GM23338 (cell line): Measurements from ENCODE around the gene SMIM33. TPM values are rescaled to one million over a fixed set of nuclear protein-coding genes. Genes with fewer than 3 reads are reported as not detected.

Source experiments
- ATAC-seq: fragments of 200-7000 bp; cut with Tn5 transposase; 3 replicates; pipeline ENCODE4 v1.9.1; 2020
- DNase-seq: peaks from one replicate; pipeline ENCODE4 v3.0.0-alpha.2; 2015; ENCODE audit warnings: low spot score
- H2AFZ ChIP-seq: fragments of 200-600 bp; sonication (generic); 2 replicates; pipeline ENCODE4 v1.8.0; 2016; ENCODE audit warnings: antibody characterized with exemption, mild to moderate bottlenecking, moderate library complexity
- H3F3A ChIP-seq: fragments of 200-600 bp; sonication (generic); replicated peaks from 2 replicates; pipeline ENCODE4 v1.8.0; 2017; ENCODE audit warnings: antibody characterized with exemption, mixed run types, low read depth
- H3K27ac ChIP-seq: fragments of 200-600 bp; sonication (generic); 2 replicates; pipeline ENCODE4 v1.6.1; 2016; ENCODE audit warnings: low read depth
- H3K27me3 ChIP-seq: fragments of 200-600 bp; sonication (generic); 2 replicates; pipeline ENCODE4 v1.8.0; 2016; ENCODE audit warnings: mild to moderate bottlenecking, mixed run types, moderate library complexity; ENCODE audit not compliant: insufficient read depth
- H3K36me3 ChIP-seq: fragments of 200-600 bp; sonication (generic); 2 replicates; pipeline ENCODE4 v1.8.0; 2016; ENCODE audit warnings: mild to moderate bottlenecking; ENCODE audit not compliant: insufficient read depth
- H3K4me1 ChIP-seq: fragments of 200-600 bp; sonication (generic); 2 replicates; pipeline ENCODE4 v1.8.0; 2016; ENCODE audit warnings: mild to moderate bottlenecking, moderate library complexity; ENCODE audit not compliant: insufficient read depth
- H3K4me2 ChIP-seq: fragments of 200-600 bp; sonication (generic); 2 replicates; pipeline ENCODE4 v1.7.1; 2017; ENCODE audit warnings: mixed run types
- H3K4me3 ChIP-seq: fragments of 200-600 bp; sonication (generic); 2 replicates; pipeline ENCODE4 v1.6.1; 2016; ENCODE audit warnings: mixed run types
- H3K79me2 ChIP-seq: fragments of 200-600 bp; sonication (generic); replicated peaks from 2 replicates; pipeline ENCODE4 v1.8.0; 2017; ENCODE audit warnings: mild to moderate bottlenecking; ENCODE audit not compliant: insufficient read depth
- H3K9me2 ChIP-seq: fragments of 200-600 bp; sonication (generic); 2 replicates; pipeline ENCODE4 v1.8.0; 2017; ENCODE audit not compliant: insufficient read depth
- H4K20me1 ChIP-seq: fragments of 200-600 bp; sonication (generic); replicated peaks from 2 replicates; pipeline ENCODE4 v1.8.0; 2017; ENCODE audit warnings: mild to moderate bottlenecking; ENCODE audit not compliant: insufficient read depth
- H3K27ac Mint-ChIP-seq: 2 replicates; pipeline ENCODE4 v1.8.0; 2020; ENCODE audit warnings: inconsistent platforms, mild to moderate bottlenecking, moderate library complexity, mixed read lengths
- H3K27me3 Mint-ChIP-seq: 3 replicates; pipeline ENCODE4 v1.8.0; 2022; ENCODE audit warnings: low read depth, mild to moderate bottlenecking, moderate library complexity, mixed read lengths, inconsistent platforms; ENCODE audit not compliant: insufficient read depth, poor library complexity
- H3K36me3 Mint-ChIP-seq: 3 replicates; pipeline ENCODE4 v1.8.0; 2021; ENCODE audit warnings: low read depth, mild to moderate bottlenecking, inconsistent platforms, moderate library complexity, mixed read lengths
- H3K4me1 Mint-ChIP-seq: 3 replicates; pipeline ENCODE4 v1.8.0; 2020; ENCODE audit warnings: mild to moderate bottlenecking, inconsistent platforms, mixed read lengths
- H3K4me3 Mint-ChIP-seq: 3 replicates; pipeline ENCODE4 v1.8.0; 2021; ENCODE audit warnings: moderate library complexity, mild to moderate bottlenecking, inconsistent platforms, mixed read lengths
- H3K9me3 Mint-ChIP-seq: 3 replicates; pipeline ENCODE4 v1.8.0; 2020; ENCODE audit warnings: moderate library complexity, mild to moderate bottlenecking, inconsistent platforms, mixed read lengths
- CREB1 ChIP-seq: fragments of 250-450 bp; sonication (Bioruptor Pico); IDR thresholded peaks from 2 replicates; pipeline ENCODE4 v1.5.0; 2020; ENCODE audit warnings: low read depth, mild to moderate bottlenecking, moderate library complexity
- CTCF ChIP-seq, 2 experiments: fragments of 200-600 bp in 1 of 2; sonication (generic) in 1 of 2; conservative IDR thresholded peaks; 2 replicates each; pipeline versions ENCODE4 v1.5.1 to v1.6.1; 2016 to 2017; ENCODE audit warnings: antibody characterized with exemption in 2 of 2, low read depth in 2 of 2, mild to moderate bottlenecking in 2 of 2, moderate library complexity in 1 of 2
- ETS1 ChIP-seq: IDR thresholded peaks from 2 replicates; pipeline ENCODE4 v1.6.1; 2016; ENCODE audit warnings: antibody characterized with exemption
- EZH2 ChIP-seq: fragments of 200-600 bp; sonication (generic); IDR thresholded peaks from one replicate; pipeline ENCODE4 v1.8.0; 2017; ENCODE audit warnings: antibody characterized with exemption, mild to moderate bottlenecking, low read depth; ENCODE audit not compliant: unreplicated experiment
- EZH2phosphoT487 ChIP-seq: fragments of 200-600 bp; sonication (generic); IDR thresholded peaks from one replicate; pipeline ENCODE4 v1.8.1; 2018; ENCODE audit warnings: antibody characterized with exemption; ENCODE audit not compliant: unreplicated experiment
- JUNB ChIP-seq: IDR thresholded peaks from one replicate; pipeline ENCODE4 v1.6.1; 2016; ENCODE audit warnings: antibody characterized with exemption; ENCODE audit not compliant: unreplicated experiment
- NANOG ChIP-seq: IDR thresholded peaks from 2 replicates; pipeline ENCODE4 v1.6.1; 2016; ENCODE audit warnings: antibody characterized with exemption, borderline replicate concordance
- POLR2AphosphoS5 ChIP-seq: IDR thresholded peaks from 2 replicates; pipeline ENCODE4 v1.6.1; 2016; ENCODE audit warnings: antibody characterized with exemption, low read depth
- REST ChIP-seq: IDR thresholded peaks from one replicate; pipeline ENCODE4 v1.6.1; 2018; ENCODE audit warnings: antibody characterized with exemption; ENCODE audit not compliant: unreplicated experiment
- STAT1 ChIP-seq: IDR thresholded peaks from one replicate; pipeline ENCODE4 v1.6.1; 2016; ENCODE audit warnings: antibody characterized with exemption; ENCODE audit not compliant: unreplicated experiment
- ZNF114 ChIP-seq: fragments of 250-450 bp; sonication (Bioruptor Pico); IDR thresholded peaks from 2 replicates; pipeline ENCODE4 v1.5.0; 2020; ENCODE audit warnings: mild to moderate bottlenecking, moderate library complexity
- ZNF331 ChIP-seq: fragments of 250-450 bp; sonication (Bioruptor Pico); IDR thresholded peaks from 2 replicates; pipeline ENCODE4 v1.5.0; 2020; ENCODE audit warnings: low read depth, mild to moderate bottlenecking, moderate library complexity
- ZNF462 ChIP-seq: fragments of 250-450 bp; sonication (Bioruptor Pico); IDR thresholded peaks from 2 replicates; pipeline ENCODE4 v1.5.0; 2020; ENCODE audit warnings: mild to moderate bottlenecking, moderate library complexity
- polyA plus RNA-seq: library from polyadenylated mRNA; unstranded; fragments of >200 nt; fragmentation: Nextera tagmentation; extraction: Ambion mirVana; gene quantifications from 2 replicates; pipeline ENCODE4 v1.2.1, GENCODE V29; 2016
- total RNA-seq: library from RNA; depleted of rRNA; stranded (reverse); fragments of >200 nt; shearing (Covaris generic); gene quantifications from 2 replicates; pipeline ENCODE4 v1.2.3, GENCODE V29; 2014

SMIM33 gene
- total and polyA plus RNA-seq, 2 experiments from 2014 or later, result not detected

- Histone ChIP-seq H2AFZ (no peak overlapping the region), H3K4me1 (peaks cover 7% of the 10 kb centered on the region; the same call in 1 of the 2 replicates), H3F3A (peaks cover 5% of the 10 kb centered on the region; the same call in 1 of the 2 replicates), H3K27me3 (no peaks in the 10 kb centered on the region), H3K9me2 (0 out of 2 replicates have a peak, but pooled peaks cover 4% of the 10 kb centered on the region), H3K79me2 (no peaks in the 10 kb centered on the region), H3K4me2 (no peak overlapping the region), H3K4me3 (no peak overlapping the region), H3K27ac (no peak overlapping the region), H3K36me3 (no peaks in the 10 kb centered on the region), H4K20me1 (no peaks in the 10 kb centered on the region)
- DNase-seq (no peak), ATAC-seq (no peak)
- TF ChIP-seq JUNB, result no peak
- TF ChIP-seq CTCF (conservative IDR thresholded peaks at IDR 0.05; ENCODE audit: low read depth in 2 of 2), result no peak
- TF ChIP-seq ETS1, result no peak
- TF ChIP-seq ZNF462 (CRISPR knock-in tag), result no peak
- TF ChIP-seq ZNF114 (CRISPR knock-in tag), result no peak
- no peak for TF ChIP-seq POLR2AphosphoS5
- TF ChIP-seq EZH2phosphoT487, result no peak
- TF ChIP-seq ZNF331, result no peak
- TF ChIP-seq STAT1, result no peak
- no peak for TF ChIP-seq REST
- no peak for TF ChIP-seq CREB1 (CRISPR knock-in tag)
- TF ChIP-seq EZH2, result no peak
- no peak for TF ChIP-seq NANOG
- Mint-ChIP-seq H3K36me3 (peaks cover 6% of the 10 kb centered on the region; the same call in 2 of the 3 replicates), H3K9me3 (peaks cover 7% of the 10 kb centered on the region; the same call in 2 of the 3 replicates), H3K27ac (no peak overlapping the region), H3K4me1 (peaks cover 18% of the 10 kb centered on the region), H3K4me3 (no peak overlapping the region), H3K27me3 (peaks cover 27% of the 10 kb centered on the region)
Measured at GRCh38 chr5:139514486-139514856, 43.7 kb downstream of the SMIM33 start.
